ENCODE measurements around the gene ALKBH5.

- no peak for TF ChIP-seq CEBPB (IDR thresholded peaks at IDR 0.05; ENCODE audit: low read depth)
- TF ChIP-seq POLR2AphosphoS5 (IDR thresholded peaks at IDR 0.05; ENCODE audit: low read depth, low read length): no peak
- TF ChIP-seq, protein P1, sequence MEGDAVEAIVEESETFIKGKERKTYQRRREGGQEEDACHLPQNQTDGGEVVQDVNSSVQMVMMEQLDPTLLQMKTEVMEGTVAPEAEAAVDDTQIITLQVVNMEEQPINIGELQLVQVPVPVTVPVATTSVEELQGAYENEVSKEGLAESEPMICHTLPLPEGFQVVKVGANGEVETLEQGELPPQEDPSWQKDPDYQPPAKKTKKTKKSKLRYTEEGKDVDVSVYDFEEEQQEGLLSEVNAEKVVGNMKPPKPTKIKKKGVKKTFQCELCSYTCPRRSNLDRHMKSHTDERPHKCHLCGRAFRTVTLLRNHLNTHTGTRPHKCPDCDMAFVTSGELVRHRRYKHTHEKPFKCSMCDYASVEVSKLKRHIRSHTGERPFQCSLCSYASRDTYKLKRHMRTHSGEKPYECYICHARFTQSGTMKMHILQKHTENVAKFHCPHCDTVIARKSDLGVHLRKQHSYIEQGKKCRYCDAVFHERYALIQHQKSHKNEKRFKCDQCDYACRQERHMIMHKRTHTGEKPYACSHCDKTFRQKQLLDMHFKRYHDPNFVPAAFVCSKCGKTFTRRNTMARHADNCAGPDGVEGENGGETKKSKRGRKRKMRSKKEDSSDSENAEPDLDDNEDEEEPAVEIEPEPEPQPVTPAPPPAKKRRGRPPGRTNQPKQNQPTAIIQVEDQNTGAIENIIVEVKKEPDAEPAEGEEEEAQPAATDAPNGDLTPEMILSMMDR (IDR thresholded peaks at IDR 0.05 in 2 of 3, conservative IDR thresholded peaks at IDR 0.05 in 1 of 3; ENCODE audit: borderline replicate concordance in 1 of 3, insufficient read depth in 1 of 3, low read depth in 2 of 3, low read length in 2 of 3): no peak
- TF ChIP-seq EZH2 (IDR thresholded peaks at IDR 0.05): no peak
- no peak for TF ChIP-seq POLR2A (IDR thresholded peaks at IDR 0.05; ENCODE audit: borderline replicate concordance, extremely low read depth, insufficient read depth, insufficient read length)
These were observed 30.1 kb downstream of the ALKBH5 start for GRCh38 chr17:18213666-18214270.
